ENCODE data around the gene MAP7.

DNA sequence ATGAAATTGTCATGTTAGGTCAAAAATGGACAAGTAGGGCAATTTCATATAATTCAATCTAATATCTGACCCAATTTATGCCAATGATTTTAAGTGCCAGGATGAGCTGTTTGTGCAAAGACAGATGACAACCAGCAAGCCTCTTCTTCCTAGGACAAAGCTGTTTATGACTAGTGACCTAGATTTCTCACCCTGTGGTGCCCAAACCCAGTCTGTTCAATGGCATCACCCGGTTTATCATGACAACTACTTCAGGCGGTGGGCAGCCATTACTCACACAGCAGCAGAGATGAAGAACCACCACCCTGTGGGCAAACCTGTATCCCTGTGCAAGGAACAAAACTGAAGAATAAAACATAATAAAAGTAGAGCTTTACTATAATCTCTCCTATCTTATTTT lies 59.0 kb downstream of the MAP7 start:
- TF ChIP-seq, protein P1, sequence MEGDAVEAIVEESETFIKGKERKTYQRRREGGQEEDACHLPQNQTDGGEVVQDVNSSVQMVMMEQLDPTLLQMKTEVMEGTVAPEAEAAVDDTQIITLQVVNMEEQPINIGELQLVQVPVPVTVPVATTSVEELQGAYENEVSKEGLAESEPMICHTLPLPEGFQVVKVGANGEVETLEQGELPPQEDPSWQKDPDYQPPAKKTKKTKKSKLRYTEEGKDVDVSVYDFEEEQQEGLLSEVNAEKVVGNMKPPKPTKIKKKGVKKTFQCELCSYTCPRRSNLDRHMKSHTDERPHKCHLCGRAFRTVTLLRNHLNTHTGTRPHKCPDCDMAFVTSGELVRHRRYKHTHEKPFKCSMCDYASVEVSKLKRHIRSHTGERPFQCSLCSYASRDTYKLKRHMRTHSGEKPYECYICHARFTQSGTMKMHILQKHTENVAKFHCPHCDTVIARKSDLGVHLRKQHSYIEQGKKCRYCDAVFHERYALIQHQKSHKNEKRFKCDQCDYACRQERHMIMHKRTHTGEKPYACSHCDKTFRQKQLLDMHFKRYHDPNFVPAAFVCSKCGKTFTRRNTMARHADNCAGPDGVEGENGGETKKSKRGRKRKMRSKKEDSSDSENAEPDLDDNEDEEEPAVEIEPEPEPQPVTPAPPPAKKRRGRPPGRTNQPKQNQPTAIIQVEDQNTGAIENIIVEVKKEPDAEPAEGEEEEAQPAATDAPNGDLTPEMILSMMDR (IDR thresholded peaks at IDR 0.05): no peak
- TF ChIP-seq POLR2A (IDR thresholded peaks at IDR 0.05): no peak
- no peak for TF ChIP-seq POLR2AphosphoS5 (IDR thresholded peaks at IDR 0.05)
